Parathyroid adenoma (tissue), 2 donors: ENCODE results near the gene ZNF541.

Experiments
- H2AFZ ChIP-seq: fragments of 300-600 bp; sonication (generic); one replicate; pipeline ENCODE4 v1.7.0; 2017; ENCODE audit warnings: antibody characterized with exemption, mild to moderate bottlenecking
- H3K27ac ChIP-seq: fragments of 300-600 bp; sonication (generic); one replicate; pipeline ENCODE4 v1.7.0; 2017
- H3K27me3 ChIP-seq: fragments of 300-600 bp; sonication (generic); one replicate; pipeline ENCODE4 v1.7.0; 2017; ENCODE audit warnings: low read length; ENCODE audit not compliant: control insufficient read depth, insufficient read depth
- H3K36me3 ChIP-seq: fragments of 300-600 bp; sonication (generic); one replicate; pipeline ENCODE4 v1.7.0; 2017; ENCODE audit warnings: low read length; ENCODE audit not compliant: control insufficient read depth, insufficient read depth
- H3K4me1 ChIP-seq: fragments of 300-600 bp; sonication (generic); one replicate; pipeline ENCODE4 v1.7.0; 2017; ENCODE audit warnings: control low read depth
- H3K4me2 ChIP-seq: fragments of 300-600 bp; sonication (generic); one replicate; pipeline ENCODE4 v1.7.0; 2017; ENCODE audit warnings: low read length
- H3K4me3 ChIP-seq: fragments of 300-600 bp; sonication (generic); one replicate; pipeline ENCODE4 v1.7.0; 2017; ENCODE audit warnings: low read depth, low read length
- H3K79me2 ChIP-seq: fragments of 300-600 bp; sonication (generic); one replicate; pipeline ENCODE4 v1.7.0; 2017; ENCODE audit warnings: control low read depth
- H3K9ac ChIP-seq: fragments of 300-600 bp; sonication (generic); one replicate; pipeline ENCODE4 v1.7.0; 2017; ENCODE audit warnings: mild to moderate bottlenecking
- H3K9me3 ChIP-seq: fragments of 300-600 bp; sonication (generic); one replicate; pipeline ENCODE4 v1.7.0; 2017; ENCODE audit warnings: low read length; ENCODE audit not compliant: control insufficient read depth
- TF ChIP-seq, protein P1 (sequence below): fragments of 300-600 bp; sonication (generic); IDR thresholded peaks from one replicate; pipeline ENCODE4 v1.7.0; 2017; ENCODE audit warnings: antibody characterized with exemption, mild to moderate bottlenecking
- donor health status: primary hyperparathyroidism.

ZNF541 gene

DNA sequence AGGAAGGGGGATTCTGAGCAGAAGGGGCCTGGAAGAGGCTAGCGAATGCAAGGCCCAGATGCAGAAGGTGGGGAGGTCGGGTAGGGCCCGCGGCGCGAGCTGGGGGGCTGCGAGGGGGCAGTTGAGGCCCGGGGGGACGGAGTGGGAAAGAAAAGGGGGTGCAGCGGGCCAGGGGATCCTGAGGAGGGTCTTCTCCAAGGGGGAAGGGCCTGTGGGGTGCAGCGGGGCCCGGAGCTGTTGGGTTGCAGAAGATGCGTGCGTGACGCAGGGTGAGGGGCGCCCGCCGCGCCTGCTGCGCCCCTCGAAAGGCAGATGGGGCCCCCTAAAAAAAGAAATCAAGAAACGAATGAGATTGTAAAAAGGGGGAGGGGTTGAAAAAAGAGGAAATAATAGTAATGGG lies 313 bp downstream of the ZNF541 start:
- Histone ChIP-seq H3K27ac (no peak overlapping the region), H3K79me2 (no peaks in the 10 kb centered on the region), H3K27me3 (no peaks in the 10 kb centered on the region), H3K4me2 (no peak overlapping the region), H3K36me3 (no peaks in the 10 kb centered on the region), H2AFZ (no peak overlapping the region), H3K9ac (no peak overlapping the region), H3K9me3 (no peaks in the 10 kb centered on the region), H3K4me1 (no peaks in the 10 kb centered on the region), H3K4me3 (no peak overlapping the region)
- TF ChIP-seq, protein P1, sequence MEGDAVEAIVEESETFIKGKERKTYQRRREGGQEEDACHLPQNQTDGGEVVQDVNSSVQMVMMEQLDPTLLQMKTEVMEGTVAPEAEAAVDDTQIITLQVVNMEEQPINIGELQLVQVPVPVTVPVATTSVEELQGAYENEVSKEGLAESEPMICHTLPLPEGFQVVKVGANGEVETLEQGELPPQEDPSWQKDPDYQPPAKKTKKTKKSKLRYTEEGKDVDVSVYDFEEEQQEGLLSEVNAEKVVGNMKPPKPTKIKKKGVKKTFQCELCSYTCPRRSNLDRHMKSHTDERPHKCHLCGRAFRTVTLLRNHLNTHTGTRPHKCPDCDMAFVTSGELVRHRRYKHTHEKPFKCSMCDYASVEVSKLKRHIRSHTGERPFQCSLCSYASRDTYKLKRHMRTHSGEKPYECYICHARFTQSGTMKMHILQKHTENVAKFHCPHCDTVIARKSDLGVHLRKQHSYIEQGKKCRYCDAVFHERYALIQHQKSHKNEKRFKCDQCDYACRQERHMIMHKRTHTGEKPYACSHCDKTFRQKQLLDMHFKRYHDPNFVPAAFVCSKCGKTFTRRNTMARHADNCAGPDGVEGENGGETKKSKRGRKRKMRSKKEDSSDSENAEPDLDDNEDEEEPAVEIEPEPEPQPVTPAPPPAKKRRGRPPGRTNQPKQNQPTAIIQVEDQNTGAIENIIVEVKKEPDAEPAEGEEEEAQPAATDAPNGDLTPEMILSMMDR: no peak

DNA sequence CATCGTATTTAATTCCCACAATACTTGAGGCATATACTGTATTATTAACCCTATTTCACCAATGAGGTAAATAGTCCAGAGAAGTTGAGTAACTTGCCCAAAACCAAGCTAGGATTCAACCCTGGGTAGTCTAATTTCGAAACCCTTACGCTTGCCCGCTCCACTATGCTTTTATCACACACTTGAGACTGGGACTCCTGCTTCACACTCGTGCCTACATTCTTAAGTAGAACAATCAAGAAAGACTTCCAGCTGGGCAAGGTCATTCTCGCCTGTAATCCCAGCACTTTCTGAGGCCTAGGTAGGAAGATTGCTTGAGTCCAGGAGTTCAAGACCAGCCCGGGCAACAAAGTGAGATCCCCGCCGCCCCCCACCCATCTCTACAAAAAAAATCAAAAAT lies 3.6 kb downstream of the ZNF541 start:
- Histone ChIP-seq H3K79me2 (no peaks in the 10 kb centered on the region), H3K9me3 (no peaks in the 10 kb centered on the region), H3K27ac (no peak overlapping the region), H3K4me1 (no peaks in the 10 kb centered on the region), H3K9ac (no peak overlapping the region), H2AFZ (no peak overlapping the region), H3K4me3 (no peak overlapping the region), H3K4me2 (no peak overlapping the region), H3K36me3 (no peaks in the 10 kb centered on the region), H3K27me3 (no peaks in the 10 kb centered on the region)
- TF ChIP-seq, protein P1: no peak

DNA sequence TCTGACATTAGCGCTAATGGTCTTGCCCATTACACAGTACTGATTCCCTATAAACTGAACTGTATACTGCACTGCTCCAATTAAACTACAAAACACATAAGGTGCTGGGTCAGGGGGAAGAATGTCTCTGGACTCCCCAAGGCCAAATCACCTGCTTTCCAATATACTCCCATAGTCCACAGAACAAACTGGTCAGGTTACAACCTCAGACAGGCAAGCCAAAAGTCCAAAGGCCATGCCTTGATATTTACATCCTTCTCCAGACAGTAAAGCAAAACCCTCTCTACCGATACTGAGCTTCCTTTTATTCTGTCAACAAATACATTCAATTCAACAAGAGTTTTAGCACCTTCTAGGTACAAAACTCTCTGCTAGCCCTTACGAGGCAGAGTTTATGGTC lies 8.9 kb downstream of the ZNF541 start:
- H3K79me2 ChIP-seq: no peaks in the 10 kb centered on the region

DNA sequence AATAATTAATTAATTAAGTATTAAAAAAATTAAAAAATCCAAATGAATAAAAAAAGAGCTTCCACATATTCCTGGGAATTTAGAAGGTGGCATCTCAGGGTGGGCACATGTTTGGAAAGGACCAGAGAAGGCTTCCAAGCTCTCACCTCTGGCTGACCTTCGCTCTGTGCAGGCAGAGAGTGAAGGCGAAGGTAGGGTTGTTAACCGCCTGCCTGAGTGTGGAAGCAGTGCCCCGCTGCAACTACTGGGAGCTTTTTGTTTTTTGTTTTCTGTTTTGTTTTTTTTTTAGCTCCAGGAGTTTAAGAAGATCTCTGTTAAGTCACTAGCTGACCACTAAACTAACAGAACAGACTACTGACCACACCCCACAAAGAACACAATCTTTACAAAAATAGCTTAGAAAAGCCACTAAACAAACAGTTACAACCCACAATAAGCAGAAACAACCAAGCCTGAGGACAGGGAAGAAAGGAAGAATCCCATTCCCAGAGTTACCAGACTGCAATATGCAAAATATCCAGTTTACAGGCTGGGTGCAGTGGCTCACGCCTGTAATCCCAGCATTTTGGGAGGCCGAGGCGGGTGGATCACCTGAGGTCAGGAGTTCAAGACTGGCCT lies 11.4 kb downstream of the ZNF541 start:
- no peaks in the 10 kb centered on the region for H3K27me3 ChIP-seq
- H3K4me3 ChIP-seq: no peak overlapping the region
- TF ChIP-seq, protein P1: no peak
- H3K36me3 ChIP-seq: no peaks in the 10 kb centered on the region
- H3K79me2 ChIP-seq: no peaks in the 10 kb centered on the region
- no peaks in the 10 kb centered on the region for H3K4me1 ChIP-seq
- H3K9ac ChIP-seq: no peak overlapping the region
- H2AFZ ChIP-seq: no peak overlapping the region
- H3K4me2 ChIP-seq: no peak overlapping the region
- H3K9me3 ChIP-seq: no peaks in the 10 kb centered on the region
- H3K27ac ChIP-seq: no peak overlapping the region

More for the DNA sequence above, 8.9 kb downstream of the ZNF541 start:
- no peaks in the 10 kb centered on the region for H3K9me3 ChIP-seq
- H3K4me3 ChIP-seq: no peak overlapping the region
- H3K9ac ChIP-seq: no peak overlapping the region
- no peaks in the 10 kb centered on the region for H3K36me3 ChIP-seq
- TF ChIP-seq, protein P1: no peak
- no peak overlapping the region for H3K4me2 ChIP-seq
- no peaks in the 10 kb centered on the region for H3K4me1 ChIP-seq
- H2AFZ ChIP-seq: no peak overlapping the region
- no peak overlapping the region for H3K27ac ChIP-seq
- no peaks in the 10 kb centered on the region for H3K27me3 ChIP-seq

DNA sequence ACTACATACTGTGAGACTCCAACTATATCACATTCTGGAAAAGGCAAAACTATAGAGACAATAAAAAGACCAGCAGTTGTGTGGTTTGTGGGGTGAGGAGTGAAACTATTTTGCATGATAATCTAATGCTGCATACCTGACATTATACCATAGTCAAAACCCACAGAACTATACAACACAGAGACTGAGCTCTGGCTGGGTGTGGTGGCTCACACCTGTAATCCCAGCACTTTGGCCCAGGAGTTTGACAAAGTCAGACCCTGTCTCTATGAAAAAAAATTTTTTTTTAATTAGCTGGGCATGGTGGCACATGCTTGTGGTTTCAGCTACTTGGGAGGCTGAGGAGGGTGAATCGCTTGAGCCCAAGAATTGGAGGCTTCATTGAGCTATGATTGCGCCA lies 11.9 kb downstream of the ZNF541 start:
- TF ChIP-seq, protein P1: no peak
- Histone ChIP-seq H3K27ac (no peak overlapping the region), H3K9me3 (no peaks in the 10 kb centered on the region), H3K27me3 (no peaks in the 10 kb centered on the region), H3K4me1 (no peaks in the 10 kb centered on the region), H3K36me3 (no peaks in the 10 kb centered on the region), H2AFZ (no peak overlapping the region), H3K4me2 (no peak overlapping the region), H3K9ac (no peak overlapping the region), H3K4me3 (no peak overlapping the region), H3K79me2 (no peaks in the 10 kb centered on the region)
